Smooth muscle cell (in vitro differentiated cells): ENCODE measurements around the gene VPS25. TPM values are rescaled to one million over a fixed set of nuclear protein-coding genes. Genes with fewer than 3 reads are reported as not detected.
A peak's percentile ranks its signal among the peaks of the same experiment; 100 is the strongest.

Source experiments
- DNase-seq: peaks from one replicate; lab custom pipeline; 2025; ENCODE audit not compliant: unreplicated experiment; lab: John Stamatoyannopoulos, UW
- H2AFZ ChIP-seq: fragments of 200-600 bp; sonication (generic); 2 replicates; pipeline ENCODE4 v1.6.0; 2016; ENCODE audit warnings: antibody characterized with exemption, low read depth, mild to moderate bottlenecking
- H3F3A ChIP-seq: fragments of 200-600 bp; sonication (generic); 2 replicates; pipeline ENCODE4 v1.6.0; 2017; ENCODE audit warnings: antibody characterized with exemption, low read depth
- H3K27ac ChIP-seq: fragments of 200-600 bp; sonication (generic); 2 replicates; pipeline ENCODE4 v1.5.1; 2016; ENCODE audit warnings: low read depth, mild to moderate bottlenecking
- H3K27me3 ChIP-seq: fragments of 200-600 bp; sonication (generic); 2 replicates; pipeline ENCODE4 v1.6.1; 2016; ENCODE audit warnings: low read depth, mild to moderate bottlenecking
- H3K36me3 ChIP-seq: fragments of 200-600 bp; sonication (generic); 2 replicates; pipeline ENCODE4 v1.5.1; 2016; ENCODE audit warnings: low read depth
- H3K4me1 ChIP-seq: fragments of 200-600 bp; sonication (generic); 2 replicates; pipeline ENCODE4 v1.5.1; 2016; ENCODE audit warnings: low read depth
- H3K4me2 ChIP-seq: fragments of 200-600 bp; sonication (generic); 2 replicates; pipeline ENCODE4 v1.6.0; 2016; ENCODE audit warnings: mild to moderate bottlenecking
- H3K4me3 ChIP-seq: fragments of 200-600 bp; sonication (generic); 2 replicates; pipeline ENCODE4 v1.5.1; 2016; ENCODE audit warnings: mild to moderate bottlenecking
- H3K79me2 ChIP-seq: fragments of 200-600 bp; sonication (generic); 2 replicates; pipeline ENCODE4 v1.6.0; 2016; ENCODE audit warnings: low read depth, mild to moderate bottlenecking
- H3K9ac ChIP-seq: fragments of 200-600 bp; sonication (generic); 2 replicates; pipeline ENCODE4 v1.6.0; 2016; ENCODE audit warnings: low read depth
- H3K9me3 ChIP-seq: fragments of 200-600 bp; sonication (generic); replicated peaks from 2 replicates; pipeline ENCODE4 v1.5.1; 2016; ENCODE audit warnings: low read depth
- H4K20me1 ChIP-seq: fragments of 200-600 bp; sonication (generic); 2 replicates; pipeline ENCODE4 v1.6.0; 2016; ENCODE audit warnings: low read depth
- WGBS: methylation state at CpG from one replicate; pipeline ENCODE4 v1.1.7; 2016; ENCODE audit warnings: low lambda C conversion rate; 5-methylcytosine and 5-hydroxymethylcytosine counted together
- microRNA-seq: library from miRNA; unstranded; fragments of <30 nt; microRNA quantifications from one replicate; pipeline ENCODE4, GENCODE V29; 2016; ENCODE audit warnings: borderline number of aligned reads
- polyA plus RNA-seq: library from polyadenylated mRNA; unstranded; fragments of >200 nt; fragmentation: Nextera tagmentation; extraction: Ambion mirVana; gene quantifications from 2 replicates; pipeline ENCODE4 v1.2.1, GENCODE V29; 2016
- small RNA-seq: library from RNA; depleted of rRNA; stranded (forward); fragments of <200 nt; gene quantifications from one replicate; pipeline ENCODE3, GENCODE V24; 2014
- total RNA-seq: library from RNA; depleted of rRNA; stranded (reverse); fragments of >200 nt; gene quantifications from 2 replicates; pipeline ENCODE4 v1.2.3, GENCODE V29; 2014
- TF ChIP-seq, protein P1 (sequence below): fragments of 200-600 bp; sonication (generic); IDR thresholded peaks from 2 replicates; pipeline ENCODE4 v1.5.1; 2017; ENCODE audit warnings: borderline replicate concordance, mild to moderate bottlenecking, antibody characterized with exemption; ENCODE audit not compliant: insufficient read depth, poor library complexity, severe bottlenecking

VPS25 gene
- total and polyA plus RNA-seq, 2 experiments from 2014 or later: 91.0 to 129 TPM

DNA sequence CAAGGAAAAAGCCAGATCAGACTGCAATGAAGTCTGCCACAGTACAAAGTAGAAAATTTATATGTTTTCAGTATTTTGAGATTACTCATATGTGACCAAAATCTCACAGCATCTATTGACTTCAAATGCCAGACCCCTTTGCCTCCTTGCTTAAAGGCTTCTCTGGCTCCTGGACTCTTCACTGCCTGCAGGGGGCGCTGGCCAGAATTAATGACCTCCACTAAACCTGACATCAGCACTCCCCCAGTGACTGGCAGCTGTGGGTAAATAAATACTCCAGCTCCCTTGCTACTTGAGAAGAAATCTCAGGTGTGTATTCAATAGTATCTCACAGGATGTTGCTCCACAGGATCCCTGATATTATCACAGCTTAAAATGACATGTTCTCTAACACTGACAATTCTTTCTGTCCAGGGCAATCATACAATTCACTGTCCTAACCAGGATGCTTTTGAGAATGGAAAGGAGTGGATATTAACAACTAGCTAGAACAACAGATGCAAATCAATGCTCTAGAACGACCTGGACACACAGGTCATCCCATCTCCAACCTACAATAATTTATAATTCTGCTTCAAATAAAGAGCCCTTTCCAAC is 46.8 kb downstream of the VPS25 start:
- peaks cover 15% of the 10 kb centered on the region for H3K79me2 ChIP-seq
- TF ChIP-seq, protein P1, sequence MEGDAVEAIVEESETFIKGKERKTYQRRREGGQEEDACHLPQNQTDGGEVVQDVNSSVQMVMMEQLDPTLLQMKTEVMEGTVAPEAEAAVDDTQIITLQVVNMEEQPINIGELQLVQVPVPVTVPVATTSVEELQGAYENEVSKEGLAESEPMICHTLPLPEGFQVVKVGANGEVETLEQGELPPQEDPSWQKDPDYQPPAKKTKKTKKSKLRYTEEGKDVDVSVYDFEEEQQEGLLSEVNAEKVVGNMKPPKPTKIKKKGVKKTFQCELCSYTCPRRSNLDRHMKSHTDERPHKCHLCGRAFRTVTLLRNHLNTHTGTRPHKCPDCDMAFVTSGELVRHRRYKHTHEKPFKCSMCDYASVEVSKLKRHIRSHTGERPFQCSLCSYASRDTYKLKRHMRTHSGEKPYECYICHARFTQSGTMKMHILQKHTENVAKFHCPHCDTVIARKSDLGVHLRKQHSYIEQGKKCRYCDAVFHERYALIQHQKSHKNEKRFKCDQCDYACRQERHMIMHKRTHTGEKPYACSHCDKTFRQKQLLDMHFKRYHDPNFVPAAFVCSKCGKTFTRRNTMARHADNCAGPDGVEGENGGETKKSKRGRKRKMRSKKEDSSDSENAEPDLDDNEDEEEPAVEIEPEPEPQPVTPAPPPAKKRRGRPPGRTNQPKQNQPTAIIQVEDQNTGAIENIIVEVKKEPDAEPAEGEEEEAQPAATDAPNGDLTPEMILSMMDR: peak; percentile 70
- H3K36me3 ChIP-seq: no peaks in the 10 kb centered on the region
- no peaks in the 10 kb centered on the region for H3K9me3 ChIP-seq
- no peak overlapping the region for H2AFZ ChIP-seq
- H3K4me1 ChIP-seq: peaks cover 8% of the 10 kb centered on the region
- no peaks in the 10 kb centered on the region for H4K20me1 ChIP-seq
- H3F3A ChIP-seq: no peaks in the 10 kb centered on the region
- H3K4me2 ChIP-seq: no peak overlapping the region
- no peak overlapping the region for H3K9ac ChIP-seq
- no peaks in the 10 kb centered on the region for H3K27me3 ChIP-seq
- WGBS: 21% methylated on average over 2 of the region's 2 CpGs
- H3K27ac ChIP-seq: no peak overlapping the region
- no peak for DNase-seq
- H3K4me3 ChIP-seq: no peak overlapping the region

DNA sequence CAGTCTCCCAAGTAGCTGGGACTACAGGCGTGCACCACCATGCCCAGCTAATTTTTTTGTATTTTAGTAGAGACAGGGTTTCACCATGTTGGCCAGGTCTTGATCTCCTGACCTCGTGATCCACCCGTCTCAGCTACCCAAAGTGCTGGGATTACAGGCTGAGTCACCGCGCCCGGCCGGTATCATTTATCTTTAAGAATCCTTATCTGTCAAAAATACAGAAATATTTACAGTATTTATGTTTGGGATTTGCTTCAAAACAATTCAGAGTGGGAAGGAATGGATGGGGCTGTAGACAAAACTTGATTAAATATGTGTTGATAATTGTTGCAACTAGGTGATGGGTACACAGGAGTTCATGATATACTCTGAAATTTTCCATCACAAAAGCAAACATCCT is 47.9 kb downstream of the VPS25 start:
- WGBS: 76% methylated on average over 7 of the region's 7 CpGs
- H3K79me2 ChIP-seq: peaks cover 15% of the 10 kb centered on the region
- TF ChIP-seq, protein P1: no peak
- H3K27me3 ChIP-seq: no peaks in the 10 kb centered on the region
- H4K20me1 ChIP-seq: no peaks in the 10 kb centered on the region
- DNase-seq: no peak
- no peak overlapping the region for H3K4me2 ChIP-seq
- no peaks in the 10 kb centered on the region for H3F3A ChIP-seq
- H3K4me1 ChIP-seq: peaks cover 8% of the 10 kb centered on the region
- H3K4me3 ChIP-seq: no peak overlapping the region
- H3K36me3 ChIP-seq: no peaks in the 10 kb centered on the region
- H2AFZ ChIP-seq: no peak overlapping the region
- no peak overlapping the region for H3K9ac ChIP-seq
- H3K9me3 ChIP-seq: no peaks in the 10 kb centered on the region
- H3K27ac ChIP-seq: no peak overlapping the region

DNA sequence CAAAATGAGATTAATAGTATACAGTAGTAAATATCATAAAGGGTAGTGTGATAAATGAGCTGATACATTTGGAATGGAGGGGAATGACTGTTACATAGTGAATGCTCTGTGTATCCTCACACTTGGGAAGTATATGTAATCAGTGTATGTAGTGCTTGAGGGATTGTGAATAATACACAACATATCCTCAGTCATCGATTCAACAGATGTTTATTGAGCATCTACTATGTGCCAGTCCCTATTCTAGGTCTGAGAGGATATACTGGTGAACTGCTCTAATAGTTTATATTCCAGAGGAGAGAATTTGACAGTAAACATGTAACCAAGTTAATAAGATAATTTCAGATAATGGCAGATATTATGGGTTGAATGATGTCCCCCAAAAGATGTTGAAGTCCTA is 54.2 kb downstream of the VPS25 start:
- H3K27ac ChIP-seq: no peak overlapping the region
- H3K4me1 ChIP-seq: peaks cover 13% of the 10 kb centered on the region
- H3K4me3 ChIP-seq: no peak overlapping the region
- WGBS: 86% methylated on average over 1 of the region's 1 CpG
- no peaks in the 10 kb centered on the region for H4K20me1 ChIP-seq
- H3K27me3 ChIP-seq: peaks cover 22% of the 10 kb centered on the region
- H3K4me2 ChIP-seq: no peak overlapping the region
- H3K36me3 ChIP-seq: no peaks in the 10 kb centered on the region
- H3K9ac ChIP-seq: no peak overlapping the region
- H2AFZ ChIP-seq: no peak overlapping the region
- DNase-seq: no peak
- no peaks in the 10 kb centered on the region for H3K9me3 ChIP-seq
- H3F3A ChIP-seq: no peaks in the 10 kb centered on the region
- H3K79me2 ChIP-seq: peaks cover 19% of the 10 kb centered on the region
- TF ChIP-seq, protein P1: no peak

Small RNA genes within 50 kb of the gene (microRNA-seq; reads per million reads assigned to microRNA genes)
- 2.3 reads per million for gene MIR6781

Small RNA genes within 50 kb of the gene (small RNA-seq; reads per million reads assigned to genes)
- gene HMGN2P15 (not detected), gene MIR6781 (not detected)

Other genes with a start within 250 kb of the VPS25 start
- 23.0 and 27.2 TPM in 2 replicates for gene NAGLU, start 237.2 kb upstream of the VPS25 start, total RNA-seq
- gene NAGLU, start 237.2 kb upstream of the VPS25 start, polyA plus RNA-seq: 39.9 and 51.6 TPM in 2 replicates
- 0.40 TPM in 1 of 2 replicates, not detected in the other for gene HSD17B1, start 220.5 kb upstream of the VPS25 start, total RNA-seq
- gene HSD17B1, start 220.5 kb upstream of the VPS25 start, polyA plus RNA-seq: 3.3 and 3.5 TPM in 2 replicates
- 16.0 and 23.2 TPM in 2 replicates for gene COASY, start 211.3 kb upstream of the VPS25 start, total RNA-seq
- gene COASY, start 211.3 kb upstream of the VPS25 start, polyA plus RNA-seq: 65.0 and 68.2 TPM in 2 replicates
- gene MLX, start 206.3 kb upstream of the VPS25 start, total RNA-seq: 21.6 and 30.1 TPM in 2 replicates
- gene MLX, start 206.3 kb upstream of the VPS25 start, polyA plus RNA-seq: 21.1 and 26.4 TPM in 2 replicates
- gene PSMC3IP, start 195.7 kb upstream of the VPS25 start, total RNA-seq: 5.2 and 5.3 TPM in 2 replicates
- gene PSMC3IP, start 195.7 kb upstream of the VPS25 start, polyA plus RNA-seq: 7.7 and 10.0 TPM in 2 replicates
- gene RETREG3, start 164.1 kb upstream of the VPS25 start, total RNA-seq: 40.4 and 67.8 TPM in 2 replicates
- 32.6 and 34.1 TPM in 2 replicates for gene RETREG3, start 164.1 kb upstream of the VPS25 start, polyA plus RNA-seq
- gene TUBG1, start 163.8 kb upstream of the VPS25 start, total RNA-seq: 31.6 and 38.7 TPM in 2 replicates
- gene TUBG1, start 163.8 kb upstream of the VPS25 start, polyA plus RNA-seq: 91.2 and 102 TPM in 2 replicates
- 23.1 and 28.2 TPM in 2 replicates for gene TUBG2, start 114.2 kb upstream of the VPS25 start, total RNA-seq
- gene TUBG2, start 114.2 kb upstream of the VPS25 start, polyA plus RNA-seq: 42.3 and 54.6 TPM in 2 replicates
- 5.0 and 13.3 TPM in 2 replicates for gene PLEKHH3, start 96.5 kb upstream of the VPS25 start, total RNA-seq
- gene PLEKHH3, start 96.5 kb upstream of the VPS25 start, polyA plus RNA-seq: 23.6 and 23.7 TPM in 2 replicates
- 10.1 TPM in 1 of 2 replicates, not detected in the other for gene CCR10, start 91.6 kb upstream of the VPS25 start, total RNA-seq
- 2.0 and 3.8 TPM in 2 replicates for gene CCR10, start 91.6 kb upstream of the VPS25 start, polyA plus RNA-seq
- gene CNTNAP1, start 90.9 kb upstream of the VPS25 start, total RNA-seq: 7.1 and 9.5 TPM in 2 replicates
- 2.0 and 4.5 TPM in 2 replicates for gene CNTNAP1, start 90.9 kb upstream of the VPS25 start, polyA plus RNA-seq
- 15.6 and 19.4 TPM in 2 replicates for gene EZH1, start 28.4 kb upstream of the VPS25 start, total RNA-seq
- gene EZH1, start 28.4 kb upstream of the VPS25 start, polyA plus RNA-seq: 8.0 and 10.0 TPM in 2 replicates
- gene RAMP2, start 12.2 kb upstream of the VPS25 start, total RNA-seq: 8.6 and 8.9 TPM in 2 replicates
- 22.0 and 25.7 TPM in 2 replicates for gene RAMP2, start 12.2 kb upstream of the VPS25 start, polyA plus RNA-seq
- gene WNK4, start 7.2 kb downstream of the VPS25 start, total RNA-seq: 0.22 and 0.49 TPM in 2 replicates
- 0.39 TPM in 1 of 2 replicates, not detected in the other for gene WNK4, start 7.2 kb downstream of the VPS25 start, polyA plus RNA-seq
- gene COA3, start 25.3 kb downstream of the VPS25 start, total RNA-seq: 71.1 and 106 TPM in 2 replicates
- 127 and 147 TPM in 2 replicates for gene COA3, start 25.3 kb downstream of the VPS25 start, polyA plus RNA-seq
- not detected in 2 replicates for gene CNTD1, start 25.4 kb downstream of the VPS25 start, total RNA-seq
- gene CNTD1, start 25.4 kb downstream of the VPS25 start, polyA plus RNA-seq: 0.17 and 0.71 TPM in 2 replicates
- 57.5 and 66.5 TPM in 2 replicates for gene BECN1, start 50.8 kb downstream of the VPS25 start, total RNA-seq
- 54.8 and 61.9 TPM in 2 replicates for gene BECN1, start 50.8 kb downstream of the VPS25 start, polyA plus RNA-seq
- 56.5 and 67.1 TPM in 2 replicates for gene PSME3, start 59.9 kb downstream of the VPS25 start, total RNA-seq
- gene PSME3, start 59.9 kb downstream of the VPS25 start, polyA plus RNA-seq: 85.3 and 87.0 TPM in 2 replicates
- 1.6 and 2.3 TPM in 2 replicates for gene AOC2, start 71.1 kb downstream of the VPS25 start, total RNA-seq
- gene AOC2, start 71.1 kb downstream of the VPS25 start, polyA plus RNA-seq: 0.91 and 2.1 TPM in 2 replicates
- gene AOC3, start 77.8 kb downstream of the VPS25 start, total RNA-seq: 0.63 and 0.90 TPM in 2 replicates
- gene AOC3, start 77.8 kb downstream of the VPS25 start, polyA plus RNA-seq: 0.65 and 1.5 TPM in 2 replicates
- gene G6PC1, start 127.3 kb downstream of the VPS25 start, total RNA-seq: not detected in 2 replicates
- not detected in 2 replicates for gene G6PC1, start 127.3 kb downstream of the VPS25 start, polyA plus RNA-seq
- 18.6 and 22.0 TPM in 2 replicates for gene AARSD1, start 191.0 kb downstream of the VPS25 start, total RNA-seq
- gene AARSD1, start 191.0 kb downstream of the VPS25 start, polyA plus RNA-seq: 48.0 and 74.0 TPM in 2 replicates
- 1.3 and 6.7 TPM in 2 replicates for gene PTGES3L, start 206.6 kb downstream of the VPS25 start, total RNA-seq
- 6.8 and 8.3 TPM in 2 replicates for gene PTGES3L, start 206.6 kb downstream of the VPS25 start, polyA plus RNA-seq
- 8.2 and 9.3 TPM in 2 replicates for gene RUNDC1, start 207.1 kb downstream of the VPS25 start, total RNA-seq
- 15.7 and 19.2 TPM in 2 replicates for gene RUNDC1, start 207.1 kb downstream of the VPS25 start, polyA plus RNA-seq
- 1,947 and 2,084 TPM in 2 replicates for gene RPL27, start 225.0 kb downstream of the VPS25 start, total RNA-seq
- 963 and 994 TPM in 2 replicates for gene RPL27, start 225.0 kb downstream of the VPS25 start, polyA plus RNA-seq
- 1.5 and 1.9 TPM in 2 replicates for gene IFI35, start 233.3 kb downstream of the VPS25 start, total RNA-seq
- gene IFI35, start 233.3 kb downstream of the VPS25 start, polyA plus RNA-seq: 6.3 and 7.4 TPM in 2 replicates
- gene VAT1, start 248.9 kb downstream of the VPS25 start, total RNA-seq: 146 and 174 TPM in 2 replicates
- gene VAT1, start 248.9 kb downstream of the VPS25 start, polyA plus RNA-seq: 218 and 229 TPM in 2 replicates